Stimulated activated CD8-positive, alpha-beta memory T cell treated with anti-CD3 and anti-CD28 coated beads, Interleukin-12 subunit alpha, Interleukin-12 subunit beta, amount 100 ng/mL, for 4 hours (primary cell): ENCODE results near the gene ERMN.
"Not testable (repeated sequence)": the region's sequence is repeated elsewhere in the genome, so short reads cannot be mapped to it uniquely, and the experiment has no call there.

Experiments used
- DNase-seq: peaks from one replicate; pipeline ENCODE4 v3.0.0-alpha.2; 2020; ENCODE audit warnings: low read depth

Gene ERMN

DNA sequence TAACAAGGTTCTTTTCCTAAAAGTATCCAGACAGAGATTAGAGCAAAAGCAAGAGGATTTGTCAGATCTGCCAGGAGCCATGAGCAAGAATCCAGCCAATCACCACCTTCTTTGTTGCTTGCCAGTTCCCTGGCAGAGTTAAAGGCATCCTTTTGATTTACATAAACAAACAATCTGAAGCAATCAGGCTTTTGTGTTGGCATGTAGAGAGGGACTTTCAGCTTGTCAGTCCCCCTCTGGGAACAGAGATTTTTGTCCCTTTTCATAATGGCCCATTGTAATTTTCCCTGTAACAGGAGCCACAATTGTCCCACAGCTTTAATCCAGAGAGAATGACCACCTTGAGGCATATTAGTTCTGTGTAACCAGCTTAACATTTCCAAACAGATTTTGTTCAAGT lies at the start of gene ERMN:
ERMN (minus strand) TSS at position 39 of the 400 bp plus-strand sequence. CDS start 182 bp downstream, outside the sequence.
- no peak for DNase-seq

DNA sequence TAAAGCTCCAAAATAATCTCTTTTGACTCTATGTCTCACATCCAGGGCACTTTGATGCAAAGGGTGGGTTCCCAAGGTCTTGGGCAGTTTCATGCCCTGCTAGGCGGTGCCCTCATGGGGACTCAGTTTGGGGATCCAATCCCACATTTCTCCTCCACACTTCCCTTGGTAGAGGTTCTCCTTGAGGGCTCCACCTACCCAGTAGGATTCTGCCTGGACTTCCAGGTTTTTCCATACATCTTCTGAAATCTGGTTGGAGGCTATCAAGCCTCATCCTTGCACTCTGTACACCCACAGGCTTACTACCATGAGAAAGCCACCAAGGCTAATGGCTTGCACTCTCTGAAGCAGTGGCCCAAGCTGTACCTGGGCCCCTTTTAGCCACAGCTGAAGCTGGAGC lies 49.8 kb upstream of the ERMN start:
- no peak for DNase-seq

- DNase-seq, result not testable (repeated sequence)
These were observed 42.9 kb upstream of the ERMN start for GRCh38 chr2:157368508-157368907.

DNA sequence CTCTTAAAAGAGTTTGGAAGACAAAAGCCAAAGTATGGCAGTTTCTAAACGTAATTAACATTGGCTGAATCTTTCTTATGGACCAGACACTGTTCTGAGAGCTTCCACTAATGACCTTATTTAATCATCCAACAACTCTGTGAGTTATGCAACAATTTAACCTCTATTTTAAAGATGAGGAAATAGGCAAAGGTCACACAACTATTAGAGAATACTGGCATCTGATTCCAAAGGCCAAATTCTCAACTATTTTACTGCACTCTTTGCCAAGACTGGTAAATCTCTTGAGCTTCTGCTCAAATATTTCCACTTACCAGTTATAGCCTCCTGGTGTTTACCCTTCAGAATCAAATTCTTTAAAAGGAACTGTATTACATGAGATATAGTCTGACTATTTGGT lies 42.1 kb upstream of the ERMN start:
- DNase-seq, result no peak

GRCh38 chr2:157364257-157364974 lies 38.8 kb upstream of the ERMN start:
- no peak for DNase-seq

DNA sequence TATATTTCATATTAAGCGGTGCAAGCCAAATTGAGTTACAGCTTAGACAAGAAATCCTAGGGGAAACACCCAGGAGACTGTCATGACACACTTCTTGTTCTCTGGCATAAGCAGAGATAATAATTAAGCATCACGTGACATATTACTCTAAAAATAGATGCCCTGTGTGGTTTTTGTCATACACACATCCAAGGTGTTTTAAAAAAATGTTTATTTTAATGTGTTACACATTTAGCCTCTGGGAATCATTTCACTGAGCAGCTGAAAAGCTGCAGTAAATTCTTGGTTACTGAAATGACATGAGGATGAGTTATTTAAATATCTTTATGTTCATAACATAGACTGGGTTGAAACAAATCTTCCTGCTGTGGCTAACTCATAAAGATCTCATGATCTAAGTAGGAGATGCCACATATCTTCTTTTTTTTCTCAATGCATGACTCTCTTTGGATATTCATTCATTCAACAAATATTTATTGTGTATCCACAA lies 38.0 kb upstream of the ERMN start:
- DNase-seq, result no peak

DNA sequence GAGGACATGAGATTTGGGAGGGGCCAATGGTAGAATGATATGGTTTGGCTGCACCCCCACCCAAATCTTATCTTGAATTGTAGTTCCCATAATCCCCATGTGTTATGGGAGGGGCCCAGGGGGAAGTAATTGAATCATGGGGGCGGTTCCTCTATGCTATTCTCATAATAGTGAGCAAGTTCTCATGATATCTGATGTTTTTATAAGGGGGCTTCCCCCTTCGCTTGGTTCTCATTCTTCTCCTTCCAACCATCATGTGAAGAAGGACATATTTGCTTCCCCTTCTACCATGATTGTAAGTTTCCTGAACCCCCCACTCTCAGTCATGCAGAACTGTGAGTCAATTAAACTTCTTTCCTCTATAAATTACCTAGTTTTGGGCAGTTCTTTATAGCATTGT lies 37.0 kb upstream of the ERMN start:
- DNase-seq, result no peak

DNA sequence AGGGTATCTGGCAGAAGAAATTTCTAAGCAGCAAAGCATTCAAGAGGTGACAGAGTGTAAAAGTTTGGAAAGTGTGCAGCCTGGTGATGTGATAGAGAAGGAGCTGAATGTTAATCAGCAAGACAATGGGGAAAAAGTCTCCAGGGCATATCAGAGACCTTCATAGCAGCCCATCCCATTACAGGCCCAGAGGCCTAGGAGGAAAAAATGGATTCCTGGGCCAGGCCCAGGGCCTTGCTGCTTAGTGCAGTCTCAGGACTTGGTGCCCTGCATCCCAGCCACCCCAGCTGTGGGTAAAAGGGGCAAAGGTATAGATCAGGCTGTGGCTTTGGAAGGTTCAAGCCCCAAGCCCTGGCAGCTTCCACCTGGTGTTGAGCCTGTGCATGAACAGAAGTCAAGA lies 35.9 kb upstream of the ERMN start:
- no peak for DNase-seq

- no peak for DNase-seq
These were observed 34.0 kb upstream of the ERMN start for GRCh38 chr2:157359628-157360027.

DNA sequence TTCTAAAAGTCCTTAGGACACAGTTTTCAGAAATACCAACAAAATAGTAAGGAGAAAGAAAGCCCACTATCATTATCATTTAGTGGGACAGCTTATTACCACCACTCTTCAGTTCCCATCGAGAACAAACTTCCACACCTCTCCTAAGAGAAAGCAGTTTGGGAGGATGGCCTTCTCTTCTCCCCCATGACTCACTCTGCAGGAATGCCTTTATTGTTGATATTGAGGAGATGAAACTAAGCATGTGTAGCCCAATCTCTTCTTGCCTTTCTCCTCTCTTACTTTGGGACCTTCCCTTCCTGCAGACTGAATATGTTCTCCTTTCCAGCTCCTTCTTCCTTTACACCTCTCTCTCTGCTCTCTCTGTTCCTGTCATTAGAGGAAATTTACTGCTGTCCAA lies 30.0 kb upstream of the ERMN start:
- DNase-seq, result no peak

DNA sequence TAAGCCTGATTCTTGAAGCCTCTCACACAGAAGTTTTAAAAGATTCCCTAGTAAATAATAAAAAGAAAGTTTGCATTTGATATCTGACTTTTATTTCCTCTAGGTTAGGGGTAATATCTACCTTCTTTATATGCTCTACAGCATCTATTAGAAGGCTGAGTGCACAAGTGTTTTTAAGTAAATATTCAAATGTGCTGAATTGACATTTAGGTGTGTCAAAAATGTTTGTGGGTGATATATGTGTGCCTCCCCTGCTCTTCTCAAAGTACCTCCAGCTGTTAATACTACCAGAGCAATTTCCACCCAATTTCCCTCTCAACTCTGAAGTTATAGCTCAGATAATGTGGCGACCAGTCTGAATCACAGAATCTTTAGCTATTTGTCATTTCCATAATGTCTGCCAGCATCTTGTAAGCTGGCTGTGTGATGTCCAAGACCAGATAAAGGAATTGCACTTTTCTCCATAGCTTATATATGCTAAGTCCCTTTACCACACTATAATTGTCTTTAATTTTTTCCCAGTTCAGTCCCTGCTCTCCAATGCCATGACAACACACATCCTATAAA lies 24.4 kb upstream of the ERMN start:
- DNase-seq, result no peak

GRCh38 chr2:157348291-157348921 lies 22.8 kb upstream of the ERMN start:
- DNase-seq, result no peak

GRCh38 chr2:157345647-157346389 lies 20.2 kb upstream of the ERMN start:
- no peak for DNase-seq

DNA sequence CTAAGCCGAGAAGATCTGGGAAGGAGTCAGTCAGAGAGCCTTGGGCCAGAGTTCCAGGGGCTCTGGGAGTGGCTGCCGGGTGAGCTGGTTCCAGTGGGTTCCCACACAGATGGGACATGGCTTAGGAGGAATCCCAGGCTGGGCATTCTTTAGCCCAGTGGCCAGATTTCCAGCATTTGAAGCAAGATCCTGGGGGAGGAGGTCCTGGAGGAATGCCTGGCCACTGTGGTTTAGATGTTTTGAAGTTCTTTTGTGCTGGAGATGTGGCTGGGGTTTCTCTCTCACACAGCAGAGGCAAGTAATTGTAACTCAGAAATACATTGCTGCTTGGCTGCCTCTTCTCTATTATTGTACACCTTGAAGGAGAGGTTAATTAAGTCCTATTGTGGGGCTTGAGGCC lies 15.8 kb upstream of the ERMN start:
- DNase-seq, result not testable (repeated sequence)

DNA sequence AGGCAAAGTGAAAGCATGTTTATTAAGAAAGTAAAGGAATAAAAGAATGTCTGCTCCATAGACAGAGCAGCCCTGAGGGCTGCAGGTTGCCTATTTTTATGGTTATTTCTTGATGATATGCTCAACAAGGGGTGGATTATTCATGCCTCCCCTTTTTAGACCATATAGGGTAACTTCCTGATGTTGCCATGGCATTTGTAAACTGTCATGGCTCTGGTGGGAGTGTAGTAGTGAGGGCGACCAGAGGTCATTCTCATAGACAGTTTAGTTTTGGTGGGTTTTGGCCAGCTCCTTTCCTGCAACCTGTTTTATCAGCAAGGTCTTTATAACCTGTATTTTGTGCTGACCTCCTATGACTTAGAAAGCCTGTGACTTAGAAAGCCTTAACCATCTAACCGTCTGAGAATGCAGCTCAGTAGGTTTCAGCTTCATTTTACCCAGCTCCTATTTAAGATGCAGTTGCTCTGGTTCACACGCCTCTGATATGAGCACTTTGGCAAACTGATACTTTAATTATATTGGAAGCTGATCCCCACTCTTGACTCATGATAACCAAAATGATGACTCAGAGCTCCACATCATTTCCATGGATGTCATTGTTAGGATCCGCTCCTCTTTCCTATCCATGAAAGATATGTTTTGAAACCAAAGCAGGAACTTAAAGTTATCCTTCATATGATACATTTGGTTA lies 14.5 kb upstream of the ERMN start:
- no peak for DNase-seq

GRCh38 chr2:157337978-157338377 lies 12.4 kb upstream of the ERMN start:
- no peak for DNase-seq

DNA sequence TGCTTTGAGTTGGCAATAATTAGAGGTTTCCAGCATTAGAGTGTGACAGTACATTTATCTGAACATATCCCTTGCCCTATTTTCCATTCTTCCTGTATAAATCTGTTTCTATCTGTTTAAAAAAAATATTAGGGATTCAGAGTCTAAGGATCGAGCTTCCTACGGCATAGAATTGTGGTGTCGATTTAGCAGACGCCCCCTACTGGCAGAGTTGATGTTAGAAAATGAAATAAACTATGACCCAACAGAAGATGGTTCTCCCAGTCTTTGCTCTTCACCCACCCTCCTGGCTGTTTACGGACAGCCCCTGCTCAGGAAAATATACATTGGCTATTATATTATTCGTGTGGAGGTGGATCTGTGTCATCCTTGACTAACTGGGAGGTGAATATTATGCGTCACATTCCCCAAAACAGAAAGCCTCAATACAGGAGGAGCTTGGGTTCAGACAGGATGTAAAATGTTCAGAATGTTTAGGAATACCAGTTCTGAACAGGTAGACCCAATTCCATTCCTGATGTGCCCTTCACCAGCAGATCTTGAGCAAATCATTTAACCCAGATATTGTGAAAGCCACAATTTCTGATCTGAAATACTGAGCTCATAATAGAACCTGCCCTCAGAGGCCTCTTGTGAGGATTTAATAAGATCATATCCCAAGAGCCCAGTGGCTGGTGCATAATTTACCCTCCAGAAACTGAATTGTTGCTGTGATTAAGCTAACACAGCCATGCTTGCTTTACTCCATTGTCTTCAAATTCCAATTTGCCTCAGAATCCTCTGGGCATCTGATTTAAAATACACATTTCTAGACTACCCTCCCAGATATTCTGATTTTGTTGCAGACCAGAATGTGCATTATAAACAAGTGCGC lies 10.8 kb upstream of the ERMN start:
- no peak for DNase-seq

GRCh38 chr2:157334797-157335196 lies 9.2 kb upstream of the ERMN start:
- no peak for DNase-seq

DNA sequence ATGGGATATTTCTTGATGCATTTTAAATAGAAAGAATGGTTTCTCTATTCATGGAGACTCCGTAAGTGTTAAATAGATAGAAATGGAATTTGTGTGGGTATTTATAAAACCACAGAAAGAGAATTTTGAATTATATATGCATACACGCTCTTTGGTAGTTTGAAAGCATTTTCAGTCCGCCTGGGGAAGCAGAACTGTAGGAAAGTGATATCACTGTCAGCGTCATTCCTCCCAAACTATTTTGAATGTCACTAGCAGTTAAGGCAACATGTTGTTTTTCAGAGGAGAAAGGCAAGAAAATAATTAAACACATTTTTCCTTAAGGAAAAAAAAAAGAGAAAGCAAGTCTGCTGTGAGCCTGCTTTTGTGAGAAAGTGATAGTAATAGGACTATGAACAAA lies 8.7 kb upstream of the ERMN start:
- DNase-seq, result no peak

DNA sequence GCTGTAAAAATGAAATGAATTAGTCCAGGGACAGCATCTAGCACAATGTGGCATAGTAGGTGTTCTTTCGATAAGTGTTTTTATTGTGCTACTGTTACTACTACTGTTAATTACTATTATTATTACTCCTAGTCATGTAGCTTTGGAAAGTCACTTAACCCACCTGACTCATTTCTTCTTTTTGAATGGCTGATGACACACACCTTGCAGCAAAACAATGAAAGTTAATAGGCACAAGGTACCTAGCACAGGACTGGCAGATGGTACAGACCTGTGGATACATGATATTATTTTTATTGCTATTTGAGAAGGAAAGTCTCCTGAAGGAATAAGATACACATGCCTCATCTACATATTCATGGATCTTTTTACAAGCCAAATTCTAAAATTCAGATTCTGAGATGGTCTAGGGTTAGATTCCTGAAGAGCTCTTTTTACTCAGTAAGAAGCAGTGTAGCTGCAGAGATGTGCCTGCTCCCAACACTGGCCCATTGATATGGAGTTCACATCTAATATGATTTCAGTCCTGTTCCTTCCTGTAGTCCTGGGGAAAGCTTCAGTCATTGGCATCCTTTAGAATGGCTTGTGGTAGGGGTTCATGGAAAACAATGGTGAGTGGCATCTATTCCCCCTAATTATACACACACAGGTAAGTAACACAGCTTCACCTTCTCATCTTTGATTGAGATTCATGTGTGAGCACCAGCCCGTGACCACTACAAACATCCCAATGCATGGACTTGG lies 7.9 kb upstream of the ERMN start:
- no peak for DNase-seq
